Trophoblast cell (in vitro differentiated cells and primary cell): ENCODE measurements around the gene PKP1.

Experiments used
- DNase-seq, 2 donors: peaks; one replicate each; pipeline ENCODE4 v3.0.0-alpha.2; 2016
- H2AFZ ChIP-seq: 2 replicates; pipeline ENCODE4 v1.6.1; 2013; ENCODE audit warnings: low read length, moderate library complexity, mild to moderate bottlenecking; ENCODE audit not compliant: insufficient read depth, poor library complexity
- H2AK5ac ChIP-seq: 2 replicates; pipeline ENCODE4 v1.6.1; 2013; ENCODE audit warnings: mild to moderate bottlenecking, low read length
- H2BK120ac ChIP-seq: 2 replicates; pipeline ENCODE4 v1.6.1; 2013; ENCODE audit warnings: low read length, mild to moderate bottlenecking, moderate library complexity; ENCODE audit not compliant: insufficient read depth, poor library complexity
- H2BK12ac ChIP-seq: 2 replicates; pipeline ENCODE4 v1.6.1; 2013; ENCODE audit warnings: mild to moderate bottlenecking, low read length, moderate library complexity
- H2BK5ac ChIP-seq: 2 replicates; pipeline ENCODE4 v1.6.1; 2013; ENCODE audit warnings: low read length, low read depth, moderate library complexity, mild to moderate bottlenecking; ENCODE audit not compliant: poor library complexity
- H3K14ac ChIP-seq: 2 replicates; pipeline ENCODE4 v1.6.1; 2013; ENCODE audit warnings: mild to moderate bottlenecking, low read length
- H3K18ac ChIP-seq: 2 replicates; pipeline ENCODE4 v1.6.1; 2013; ENCODE audit warnings: mild to moderate bottlenecking, low read length
- H3K23ac ChIP-seq: 2 replicates; pipeline ENCODE4 v1.6.1; 2013; ENCODE audit warnings: low read length
- H3K27ac ChIP-seq: 2 replicates; pipeline ENCODE4 v1.5.1; 2013; ENCODE audit warnings: low read depth, mild to moderate bottlenecking, inconsistent platforms, low read length, moderate library complexity
- H3K27me3 ChIP-seq: 2 replicates; pipeline ENCODE4 v1.6.1; 2013; ENCODE audit warnings: inconsistent platforms, mild to moderate bottlenecking, low read length, moderate library complexity; ENCODE audit not compliant: insufficient read depth
- H3K36me3 ChIP-seq, 2 experiments: 1 replicate in 1 of 2; 2 replicates in 1 of 2; pipeline ENCODE4 v1.6.1; 2013; ENCODE audit warnings: low read length in 2 of 2, mild to moderate bottlenecking in 2 of 2, moderate library complexity in 1 of 2; ENCODE audit not compliant: insufficient read depth in 2 of 2, control insufficient read depth in 1 of 2
- H3K4ac ChIP-seq: 2 replicates; pipeline ENCODE4 v1.6.1; 2013; ENCODE audit warnings: low read depth, mild to moderate bottlenecking, low read length, moderate library complexity
- H3K4me1 ChIP-seq, 2 experiments: 1 replicate in 1 of 2; 2 replicates in 1 of 2; pipeline ENCODE4 v1.6.1; 2013; ENCODE audit warnings: low read length in 2 of 2, mild to moderate bottlenecking in 2 of 2, moderate library complexity in 1 of 2; ENCODE audit not compliant: insufficient read depth in 2 of 2, control insufficient read depth in 1 of 2
- H3K4me2 ChIP-seq: 2 replicates; pipeline ENCODE4 v1.6.1; 2013; ENCODE audit warnings: inconsistent platforms, mild to moderate bottlenecking, low read length, moderate library complexity
- H3K4me3 ChIP-seq: 2 replicates; pipeline ENCODE4 v1.5.1; 2013; ENCODE audit warnings: mild to moderate bottlenecking, low read depth, low read length, inconsistent platforms
- H3K79me1 ChIP-seq: one replicate; pipeline ENCODE4 v1.6.1; 2013; ENCODE audit warnings: low read length
- H3K79me2 ChIP-seq: 2 replicates; pipeline ENCODE4 v1.6.1; 2013; ENCODE audit warnings: low read length, mild to moderate bottlenecking; ENCODE audit not compliant: control insufficient read depth, insufficient read depth, poor library complexity
- H3K9ac ChIP-seq: 2 replicates; pipeline ENCODE4 v1.6.1; 2013; ENCODE audit warnings: mild to moderate bottlenecking, low read length
- H3K9me3 ChIP-seq: 2 replicates; pipeline ENCODE4 v1.6.1; 2013; ENCODE audit warnings: low read depth, mild to moderate bottlenecking, control low read depth, inconsistent platforms, low read length; ENCODE audit not compliant: insufficient read depth
- H4K12ac ChIP-seq: 2 replicates; pipeline ENCODE4 v1.6.1; 2013; ENCODE audit warnings: low read depth, mild to moderate bottlenecking, low read length, moderate library complexity
- H4K8ac ChIP-seq: 2 replicates; pipeline ENCODE4 v1.6.1; 2013; ENCODE audit warnings: low read depth, mild to moderate bottlenecking, low read length, moderate library complexity
- H4K91ac ChIP-seq: one replicate; pipeline ENCODE4 v1.6.1; 2013; ENCODE audit warnings: low read depth, mild to moderate bottlenecking, low read length, moderate library complexity
- WGBS: extraction: QIAGEN DNeasy Blood & Tissue Kit; methylation state at CpG from one replicate; pipeline ENCODE4 v1.1.7; 2013; ENCODE audit warnings: missing lambda C conversion rate; ENCODE audit not compliant: insufficient read length, insufficient coverage; ENCODE audit errors: extremely low coverage; 5-methylcytosine and 5-hydroxymethylcytosine counted together

The PKP1 gene

DNA sequence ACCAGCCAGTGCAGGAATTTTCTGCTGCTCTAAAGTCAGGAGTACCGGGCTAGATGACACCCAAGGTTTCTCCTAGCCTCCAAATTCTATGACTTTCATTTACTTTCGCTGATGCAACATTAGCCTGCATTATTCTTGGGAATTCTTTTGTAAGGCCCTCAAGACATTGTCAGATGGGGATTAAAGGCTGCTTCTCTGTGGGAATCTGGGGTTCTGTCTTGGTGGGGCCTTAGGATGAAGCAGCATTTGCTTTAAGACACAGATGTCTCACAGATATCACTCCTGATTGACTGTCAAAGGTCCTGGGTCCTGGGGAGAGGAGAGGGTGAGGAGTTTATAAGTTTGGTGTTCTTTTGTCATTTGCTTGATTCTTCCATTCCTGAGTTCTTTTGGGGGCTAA, 11.6 kb downstream of the PKP1 start:
- H3K4me3 ChIP-seq = no peak overlapping the region
- H3K27ac ChIP-seq = no peak overlapping the region
- H3K9ac ChIP-seq = no peak overlapping the region
- no CpG with 5 or more reads among the region's 2 CpGs for WGBS
- no peak overlapping the region for H3K23ac ChIP-seq
- no peak overlapping the region for H3K4ac ChIP-seq
- H3K9me3 ChIP-seq = peaks cover 2% of the 10 kb centered on the region
- no peak overlapping the region for H4K91ac ChIP-seq
- H2BK5ac ChIP-seq = no peak overlapping the region
- peaks cover 5 to 8% of the 10 kb centered on the region in 2 experiments for H3K4me1 ChIP-seq
- no peaks in the 10 kb centered on the region for H3K79me2 ChIP-seq
- no peak overlapping the region for H3K14ac ChIP-seq
- H3K27me3 ChIP-seq = no peaks in the 10 kb centered on the region
- no peaks in the 10 kb centered on the region for H3K36me3 ChIP-seq
- H2AK5ac ChIP-seq = no peak overlapping the region
- H2BK12ac ChIP-seq = no peak overlapping the region
- H2BK120ac ChIP-seq = no peak overlapping the region
- no peak overlapping the region for H3K4me2 ChIP-seq
- H4K12ac ChIP-seq = no peak overlapping the region
- no peak overlapping the region for H2AFZ ChIP-seq
- H3K79me1 ChIP-seq = no peaks in the 10 kb centered on the region
- no peak for DNase-seq
- H4K8ac ChIP-seq = no peak overlapping the region
- H3K18ac ChIP-seq = no peak overlapping the region

DNA sequence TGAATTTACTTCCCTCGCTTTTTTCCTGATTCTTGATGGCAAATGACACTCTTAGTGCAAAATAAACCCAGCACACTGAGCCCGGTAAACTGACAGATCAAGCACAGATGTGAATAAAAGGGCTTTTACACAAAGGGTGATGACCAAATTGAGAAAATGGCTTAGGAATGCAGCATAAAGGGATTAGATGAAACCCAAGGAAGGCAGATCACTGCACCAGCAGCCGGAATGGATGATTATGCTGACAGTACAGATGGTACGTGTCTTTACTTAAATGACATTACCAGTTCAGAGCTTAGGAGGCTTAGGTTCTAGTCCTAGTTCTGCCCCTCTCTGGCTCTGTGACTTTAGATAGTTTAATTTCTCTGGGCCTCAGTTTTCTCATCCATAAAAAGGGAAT, 12.0 kb downstream of the PKP1 start:
- no peak for DNase-seq
- no CpG with 5 or more reads among the region's 4 CpGs for WGBS
- Histone ChIP-seq H3K4me3 (no peak overlapping the region), H2AFZ (no peak overlapping the region), H2BK120ac (no peak overlapping the region), H3K18ac (no peak overlapping the region), H2BK5ac (no peak overlapping the region), H3K4ac (no peak overlapping the region), H3K79me1 (no peaks in the 10 kb centered on the region), H3K36me3 (no peaks in the 10 kb centered on the region), H3K4me2 (no peak overlapping the region), H3K4me1 (peaks cover 0 to 7% of the 10 kb centered on the region in 2 experiments), H3K9ac (no peak overlapping the region), H3K9me3 (peaks cover 2% of the 10 kb centered on the region), H2BK12ac (no peak overlapping the region), H3K27me3 (no peaks in the 10 kb centered on the region), H4K91ac (no peak overlapping the region), H3K27ac (no peak overlapping the region), H3K14ac (no peak overlapping the region), H2AK5ac (no peak overlapping the region), H3K79me2 (no peaks in the 10 kb centered on the region), H3K23ac (no peak overlapping the region), H4K12ac (no peak overlapping the region), H4K8ac (no peak overlapping the region)

DNA sequence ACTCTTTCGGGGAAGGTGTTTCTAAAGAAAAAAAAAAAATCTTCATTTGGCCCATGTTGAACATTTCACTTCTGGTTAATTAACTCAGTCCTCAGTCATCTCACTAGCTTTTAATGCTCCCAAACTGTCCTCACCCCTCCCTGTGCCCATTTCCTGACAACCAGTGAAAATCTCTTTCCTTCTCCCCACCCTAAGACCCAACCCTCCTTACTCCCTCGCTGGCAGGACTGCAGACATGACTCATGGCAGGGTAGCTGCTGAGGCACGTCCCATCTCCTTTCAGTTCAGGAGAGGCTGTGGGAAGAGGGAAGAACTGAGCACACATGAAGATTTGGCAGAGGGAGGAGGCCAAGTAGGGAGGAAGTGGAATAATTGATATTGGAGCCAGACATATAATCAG, 12.6 kb downstream of the PKP1 start:
- no peak overlapping the region for H4K8ac ChIP-seq
- no peak overlapping the region for H2BK120ac ChIP-seq
- H3K4me1 ChIP-seq = peaks cover 0 to 7% of the 10 kb centered on the region in 2 experiments
- no peak overlapping the region for H3K9ac ChIP-seq
- H3K27me3 ChIP-seq = no peaks in the 10 kb centered on the region
- H3K23ac ChIP-seq = no peak overlapping the region
- no peak overlapping the region for H2AFZ ChIP-seq
- H3K18ac ChIP-seq = no peak overlapping the region
- WGBS = no CpG with 5 or more reads among the region's 3 CpGs
- no peak overlapping the region for H3K4ac ChIP-seq
- peaks cover 2% of the 10 kb centered on the region for H3K9me3 ChIP-seq
- H2BK12ac ChIP-seq = no peak overlapping the region
- H3K14ac ChIP-seq = no peak overlapping the region
- no peak overlapping the region for H3K4me3 ChIP-seq
- H4K91ac ChIP-seq = no peak overlapping the region
- no peak for DNase-seq
- H3K27ac ChIP-seq = no peak overlapping the region
- no peaks in the 10 kb centered on the region for H3K79me1 ChIP-seq
- no peak overlapping the region for H2AK5ac ChIP-seq
- no peaks in the 10 kb centered on the region for H3K36me3 ChIP-seq
- no peak overlapping the region for H4K12ac ChIP-seq
- no peaks in the 10 kb centered on the region for H3K79me2 ChIP-seq
- no peak overlapping the region for H2BK5ac ChIP-seq
- no peak overlapping the region for H3K4me2 ChIP-seq

DNA sequence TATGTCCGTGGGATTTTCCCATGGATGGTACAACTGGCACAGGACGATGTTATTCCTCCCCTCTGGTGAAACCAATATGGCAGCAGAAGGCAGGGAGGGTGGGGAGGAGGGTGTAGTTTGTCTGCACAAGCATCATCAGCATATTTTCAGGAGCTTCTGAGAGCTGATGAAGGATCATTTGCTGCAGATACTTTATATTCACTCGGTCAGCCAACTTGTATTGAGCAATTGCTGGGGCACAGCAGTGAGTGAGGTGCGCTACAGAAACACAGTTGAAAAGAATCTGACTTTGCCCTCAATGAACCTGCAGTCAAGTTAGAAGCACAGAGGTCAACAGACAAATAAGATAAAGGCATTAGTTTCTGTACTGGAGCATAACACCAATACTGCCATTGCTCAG, 13.0 kb downstream of the PKP1 start:
- Histone ChIP-seq H3K4me2 (no peak overlapping the region), H3K14ac (no peak overlapping the region), H3K36me3 (no peaks in the 10 kb centered on the region), H3K18ac (no peak overlapping the region), H3K4me3 (no peak overlapping the region), H3K9me3 (peaks cover 2% of the 10 kb centered on the region), H3K27me3 (no peaks in the 10 kb centered on the region), H4K8ac (no peak overlapping the region), H3K79me1 (no peaks in the 10 kb centered on the region), H3K23ac (no peak overlapping the region), H2AFZ (no peak overlapping the region), H2BK120ac (no peak overlapping the region), H2BK12ac (no peak overlapping the region), H2BK5ac (no peak overlapping the region), H3K79me2 (no peaks in the 10 kb centered on the region), H3K9ac (no peak overlapping the region), H3K4ac (no peak overlapping the region), H4K91ac (no peak overlapping the region), H3K27ac (no peak overlapping the region), H3K4me1 (peaks cover 0 to 7% of the 10 kb centered on the region in 2 experiments), H2AK5ac (no peak overlapping the region), H4K12ac (no peak overlapping the region)
- no peak for DNase-seq
- WGBS = no CpG with 5 or more reads among the region's 4 CpGs
